H1 (cell line): ENCODE measurements around the gene ZW10. TPM values are rescaled to one million over a fixed set of nuclear protein-coding genes. Genes with fewer than 3 reads are reported as not detected.
"Not testable (repeated sequence)": the region's sequence is repeated elsewhere in the genome, so short reads cannot be mapped to it uniquely, and the experiment has no call there.

Source experiments
- CTCF ChIA-PET: fragments of 300-600 bp; sonication (Branson Sonifier 250); formaldehyde crosslinking; loops from one replicate; lab custom pipeline; 2021; ENCODE audit not compliant: partially characterized antibody; lab: Charles Lee
- POLR2A ChIA-PET: fragments of 300-600 bp; sonication (Branson Sonifier 250); formaldehyde crosslinking; loops from one replicate; lab custom pipeline; 2021; ENCODE audit warnings: inconsistent platforms; ENCODE audit not compliant: partially characterized antibody; lab: Charles Lee
- DNase-seq, 2 experiments: peaks; one replicate each; pipeline versions ENCODE4 v3.0.0 to v3.0.0-alpha.2; 2010 to 2022; ENCODE audit warnings: low spot score in 2 of 2, low read depth in 1 of 2, mixed read lengths in 1 of 2
- FAIRE-seq: peaks from 2 replicates; lab custom pipeline; 2011; peaks lifted over from hg19 to GRCh38; lab: Jason Lieb, UNC
- H2AFZ ChIP-seq: 2 replicates; pipeline ENCODE4 v1.8.1; 2012; ENCODE audit warnings: low read length, inconsistent platforms
- H2AK5ac ChIP-seq: 2 replicates; pipeline ENCODE4 v1.6.1; 2013; ENCODE audit warnings: low read depth, low read length
- H2BK120ac ChIP-seq: replicated peaks from 2 replicates; pipeline ENCODE3; 2013; ENCODE audit warnings: low read depth, low read length, inconsistent platforms
- H2BK12ac ChIP-seq: 2 replicates; pipeline ENCODE4 v1.6.1; 2013; ENCODE audit warnings: low read depth, low read length
- H2BK15ac ChIP-seq: 2 replicates; pipeline ENCODE4 v1.6.1; 2013; ENCODE audit warnings: low read length
- H2BK20ac ChIP-seq: 2 replicates; pipeline ENCODE4 v1.6.1; 2013; ENCODE audit warnings: low read length
- H2BK5ac ChIP-seq: 2 replicates; pipeline ENCODE4 v1.6.1; 2013; ENCODE audit warnings: low read depth, low read length
- H3K14ac ChIP-seq: 2 replicates; pipeline ENCODE4 v1.6.1; 2013; ENCODE audit warnings: inconsistent platforms; ENCODE audit not compliant: insufficient read length
- H3K18ac ChIP-seq: 2 replicates; pipeline ENCODE4 v1.6.1; 2013; ENCODE audit warnings: low read length; ENCODE audit errors: extremely low read depth
- H3K23ac ChIP-seq: 2 replicates; pipeline ENCODE4 v1.6.1; 2013; ENCODE audit warnings: inconsistent platforms; ENCODE audit not compliant: insufficient read length
- H3K23me2 ChIP-seq: 2 replicates; pipeline ENCODE4 v1.6.1; 2013; ENCODE audit warnings: low read depth, low read length
- H3K27ac ChIP-seq: 2 replicates; pipeline ENCODE4 v1.6.1; 2011; ENCODE audit warnings: low read depth, low read length, inconsistent platforms
- H3K27me3 ChIP-seq, 4 experiments: replicated peaks in 1 of 4; 1 replicate in 1 of 4; 2 replicates in 3 of 4; pipeline versions ENCODE4 v1.6.1 to v1.8.1; 2011 to 2013; ENCODE audit warnings: low read length in 3 of 4, mild to moderate bottlenecking in 3 of 4, inconsistent platforms in 2 of 4, mixed read lengths in 2 of 4, moderate library complexity in 1 of 4; ENCODE audit not compliant: control insufficient read depth in 3 of 4, insufficient read depth in 3 of 4; ENCODE audit errors: extremely low read depth in 1 of 4
- H3K36me3 ChIP-seq, 4 experiments: 2 replicates each; pipeline versions ENCODE4 v1.6.1 to v1.8.1; 2011 to 2013; ENCODE audit warnings: mild to moderate bottlenecking in 4 of 4, low read length in 3 of 4, moderate library complexity in 2 of 4, control low read depth in 1 of 4, inconsistent platforms in 1 of 4; ENCODE audit not compliant: insufficient read depth in 4 of 4, control insufficient read depth in 2 of 4
- H3K4ac ChIP-seq: replicated peaks from 2 replicates; pipeline ENCODE3; 2013; ENCODE audit warnings: low read length, low read depth, mixed read lengths, inconsistent platforms; ENCODE audit not compliant: insufficient read length
- H3K4me1 ChIP-seq, 4 experiments: replicated peaks in 1 of 4; 1 replicate in 1 of 4; 2 replicates in 3 of 4; pipeline versions ENCODE4 v1.6.1 to v1.8.1; 2011 to 2013; ENCODE audit warnings: low read length in 3 of 4, inconsistent platforms in 2 of 4, mixed read lengths in 1 of 4; ENCODE audit not compliant: insufficient read depth in 4 of 4, control insufficient read depth in 3 of 4
- H3K4me2 ChIP-seq, 2 experiments: 2 replicates each; pipeline versions ENCODE4 v1.6.1 to v1.8.1; 2011 to 2013; ENCODE audit warnings: low read depth in 2 of 2, low read length in 2 of 2, control low read depth in 1 of 2, inconsistent platforms in 1 of 2, mild to moderate bottlenecking in 1 of 2; ENCODE audit not compliant: insufficient read depth in 1 of 2
- H3K4me3 ChIP-seq, 4 experiments: fragments of 200-600, 300-600 bp in 1 of 4; sonication (generic), shearing (Covaris generic), sonication (Bioruptor Twin) in 1 of 4; 2 replicates each; pipeline versions ENCODE4 v1.5.1 to v1.8.1; 2011 to 2016; ENCODE audit warnings: low read length in 4 of 4, low read depth in 3 of 4, control low read depth in 2 of 4, inconsistent platforms in 2 of 4, mild to moderate bottlenecking in 2 of 4, mixed read lengths in 1 of 4, moderate library complexity in 1 of 4; ENCODE audit not compliant: insufficient read depth in 2 of 4; ENCODE audit errors: extremely low read depth in 1 of 4
- H3K56ac ChIP-seq: replicated peaks from 2 replicates; pipeline ENCODE3; 2013; ENCODE audit warnings: low read depth, mild to moderate bottlenecking, mixed read lengths, low read length, inconsistent platforms; ENCODE audit not compliant: insufficient read length
- H3K79me1 ChIP-seq: 2 replicates; pipeline ENCODE4 v1.6.1; 2013; ENCODE audit warnings: low read depth, low read length, control low read depth
- H3K79me2 ChIP-seq, 2 experiments: 2 replicates each; pipeline versions ENCODE4 v1.6.1 to v1.8.1; 2012 to 2013; ENCODE audit warnings: low read length in 2 of 2, mild to moderate bottlenecking in 2 of 2, inconsistent platforms in 1 of 2; ENCODE audit not compliant: insufficient read depth in 2 of 2, control insufficient read depth in 1 of 2
- H3K9ac ChIP-seq, 4 experiments: replicated peaks in 1 of 4; 1 replicate in 1 of 4; 2 replicates in 3 of 4; pipeline versions ENCODE4 v1.6.1 to v1.8.1; 2011 to 2013; ENCODE audit warnings: low read depth in 3 of 4, low read length in 3 of 4, control low read depth in 2 of 4, mild to moderate bottlenecking in 2 of 4, moderate library complexity in 2 of 4, inconsistent platforms in 1 of 4; ENCODE audit errors: extremely low read depth in 1 of 4
- H3K9me3 ChIP-seq, 2 experiments: 2 replicates each; pipeline versions ENCODE4 v1.6.1 to v1.8.1; 2012 to 2013; ENCODE audit warnings: mild to moderate bottlenecking in 2 of 2, moderate library complexity in 2 of 2, control low read depth in 1 of 2, inconsistent platforms in 1 of 2, low read depth in 1 of 2, low read length in 1 of 2, mixed read lengths in 1 of 2; ENCODE audit not compliant: insufficient read depth in 2 of 2
- H4K20me1 ChIP-seq, 2 experiments: replicated peaks in 1 of 2; 2 replicates each; pipeline versions ENCODE3 to v1.8.1; 2011 to 2013; ENCODE audit warnings: inconsistent platforms in 2 of 2, low read length in 2 of 2, mild to moderate bottlenecking in 1 of 2; ENCODE audit not compliant: insufficient read depth in 2 of 2, control insufficient read depth in 1 of 2
- H4K5ac ChIP-seq: 2 replicates; pipeline ENCODE4 v1.6.1; 2013; ENCODE audit warnings: low read length, low read depth, mixed read lengths, inconsistent platforms; ENCODE audit not compliant: insufficient read length
- H4K8ac ChIP-seq: 2 replicates; pipeline ENCODE4 v1.8.0; 2013; ENCODE audit warnings: mild to moderate bottlenecking, moderate library complexity, low read length, inconsistent platforms; ENCODE audit not compliant: insufficient read depth; ENCODE audit errors: extremely low read depth
- H4K91ac ChIP-seq: replicated peaks from 2 replicates; pipeline ENCODE3; 2013; ENCODE audit warnings: low read length, mixed read lengths, inconsistent platforms; ENCODE audit not compliant: insufficient read length
- WGBS, 2 experiments: shearing (Covaris generic) in 1 of 2; methylation state at CpG; one replicate each; pipeline versions ENCODE4 v1.1.6 to v1.1.7; 2013 to 2015; ENCODE audit warnings: low lambda C conversion rate in 2 of 2, mixed read lengths in 2 of 2, inconsistent platforms in 1 of 2, low coverage in 1 of 2, missing lambda C conversion rate in 1 of 2; ENCODE audit not compliant: insufficient replicate concordance in 2 of 2, insufficient coverage in 1 of 2, insufficient read length in 1 of 2; ENCODE audit errors: extremely low coverage in 1 of 2, missing lambda C conversion rate in 1 of 2; 5-methylcytosine and 5-hydroxymethylcytosine counted together
- polyA plus RNA-seq, 7 experiments: library from polyadenylated mRNA; depleted of rRNA in 3 of 7; stranded (reverse) in 5 of 7; unstranded in 2 of 7; fragments of >200 nt in 5 of 7; fragments of 200-250 nt in 2 of 7; gene quantifications; 1 replicate in 5 of 7; 2 replicates in 1 of 7; 4 replicates in 1 of 7; pipeline versions ENCODE4 v1.2.1 to v1.2.3, GENCODE V29; 2011 to 2013; ENCODE audit warnings: missing spikeins in 2 of 7, mixed read lengths in 2 of 7
- total RNA-seq: library from RNA; stranded (reverse); fragmentation: NEBNext Ultra II Directional; extraction: Animal tissue kit (Norgen Biotek cat#: 25700); gene quantifications from 2 replicates; pipeline ENCODE4 v1.2.1, GENCODE V29; 2021

ZW10 gene
- total and polyA plus RNA-seq, 2 of the 8 experiments (the other 6 are each of a cell fraction or from before 2014, with no cell fraction given), result 9.0 to 25.3 TPM

DNA sequence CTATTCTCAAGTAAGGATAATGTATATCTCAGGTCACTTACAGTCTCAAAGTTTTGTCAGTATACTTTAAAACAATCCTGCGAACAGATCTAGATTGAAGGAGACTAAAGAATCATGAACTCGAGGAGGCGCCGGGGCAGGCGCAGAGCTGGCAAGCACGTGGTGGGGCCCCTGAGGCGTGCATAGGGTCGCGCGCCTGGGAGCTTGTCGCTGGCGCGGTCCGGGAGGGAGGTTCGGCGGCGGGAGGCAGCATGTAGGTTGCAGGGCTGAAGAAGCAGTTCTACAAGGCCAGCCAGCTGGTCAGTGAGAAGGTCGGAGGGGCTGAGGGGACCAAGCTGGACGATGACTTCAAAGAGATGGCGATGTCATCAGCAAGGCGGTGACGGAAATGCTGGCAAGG, 15.5 kb upstream of the ZW10 start:
- H3K56ac ChIP-seq, H4K5ac ChIP-seq: not testable (repeated sequence)

More for the DNA sequence above, 15.5 kb upstream of the ZW10 start:
- H2BK120ac ChIP-seq, H3K23me2 ChIP-seq, H3K4ac ChIP-seq, H3K27ac ChIP-seq, H3K18ac ChIP-seq, H2AFZ ChIP-seq, H2BK15ac ChIP-seq, H3K23ac ChIP-seq, H2BK12ac ChIP-seq, H2BK20ac ChIP-seq, H3K79me1 ChIP-seq, DNase-seq, H2AK5ac ChIP-seq, H3K4me3 ChIP-seq, H4K91ac ChIP-seq, FAIRE-seq, H4K20me1 ChIP-seq, H3K36me3 ChIP-seq, H3K14ac ChIP-seq, H3K27me3 ChIP-seq, POLR2A ChIA-PET, H3K9me3 ChIP-seq, H3K79me2 ChIP-seq, H2BK5ac ChIP-seq, H3K4me1 ChIP-seq, H3K4me2 ChIP-seq, H3K9ac ChIP-seq, H4K8ac ChIP-seq: not testable (repeated sequence)
- 88% methylated on average over 22 of the region's 22 CpGs; no CpG with 5 or more reads in 1 of the 2 experiments for WGBS, 2 experiments
- CTCF ChIA-PET, result interaction anchor here (1.5 to 2.8 kb wide), 2 partner anchors 7 to 8 kb away, joined by 5 to 14 read pairs; no protein-coding TSS in a partner anchor
